Measurements from ENCODE around the gene PARVA.

The PARVA gene

GRCh38 chr11:12441231-12441861, 64.0 kb downstream of the PARVA start:
- H3K36me3 ChIP-seq (ENCODE audit: insufficient read depth, low read length) = no peaks in the 10 kb centered on the region; the same call in 1 of the 2 replicates
- no peak overlapping the region for H3K9ac ChIP-seq (ENCODE audit: low read depth, low read length)
- H3K9me3 ChIP-seq (ENCODE audit: control insufficient read depth, insufficient read depth, low read length) = peaks cover 11% of the 10 kb centered on the region
- peaks cover 8% of the 10 kb centered on the region; the same call in 1 of the 2 replicates for H3K4me1 ChIP-seq (ENCODE audit: insufficient read depth, low read length)

- Histone ChIP-seq H3K36me3 (ENCODE audit: insufficient read depth, low read length) (no peaks in the 10 kb centered on the region; the same call in 1 of the 2 replicates), H3K9me3 (ENCODE audit: control insufficient read depth, insufficient read depth, low read length) (peaks cover 11% of the 10 kb centered on the region)
Observed at GRCh38 chr11:12444601-12445000, 67.2 kb downstream of the PARVA start.

GRCh38 chr11:12445001-12445400, 67.6 kb downstream of the PARVA start:
- Histone ChIP-seq H3K36me3 (ENCODE audit: insufficient read depth, low read length) (no peaks in the 10 kb centered on the region; the same call in 1 of the 2 replicates), H3K4me1 (ENCODE audit: insufficient read depth, low read length) (no peaks in the 10 kb centered on the region), H3K9ac (ENCODE audit: low read depth, low read length) (no peak overlapping the region), H3K9me3 (ENCODE audit: control insufficient read depth, insufficient read depth, low read length) (peaks cover 9% of the 10 kb centered on the region)

More at GRCh38 chr11:12444601-12445000, 67.2 kb downstream of the PARVA start:
- H3K9ac ChIP-seq (ENCODE audit: low read depth, low read length) = no peak overlapping the region
- 0 out of 2 replicates have a peak, but pooled peaks cover 3% of the 10 kb centered on the region for H3K4me1 ChIP-seq (ENCODE audit: insufficient read depth, low read length)

GRCh38 chr11:12446863-12447262, 69.5 kb downstream of the PARVA start:
- no peaks in the 10 kb centered on the region for H3K4me1 ChIP-seq (ENCODE audit: insufficient read depth, low read length)
- no peaks in the 10 kb centered on the region; the same call in 1 of the 2 replicates for H3K36me3 ChIP-seq (ENCODE audit: insufficient read depth, low read length)
- no peaks in the 10 kb centered on the region for H3K9me3 ChIP-seq (ENCODE audit: control insufficient read depth, insufficient read depth, low read length)
- no peak overlapping the region for H3K9ac ChIP-seq (ENCODE audit: low read depth, low read length)

- no peak overlapping the region for H3K9ac ChIP-seq (ENCODE audit: low read depth, low read length)
- no peaks in the 10 kb centered on the region; the same call in 1 of the 2 replicates for H3K36me3 ChIP-seq (ENCODE audit: insufficient read depth, low read length)
- no peaks in the 10 kb centered on the region for H3K9me3 ChIP-seq (ENCODE audit: control insufficient read depth, insufficient read depth, low read length)
- peaks cover 7% of the 10 kb centered on the region; the same call in 1 of the 2 replicates for H3K4me1 ChIP-seq (ENCODE audit: insufficient read depth, low read length)
Observed at GRCh38 chr11:12448131-12448939, 71.0 kb downstream of the PARVA start.

GRCh38 chr11:12449961-12450715, 72.8 kb downstream of the PARVA start:
- Histone ChIP-seq H3K36me3 (ENCODE audit: insufficient read depth, low read length) (no peaks in the 10 kb centered on the region; the same call in 1 of the 2 replicates), H3K4me1 (ENCODE audit: insufficient read depth, low read length) (peaks cover 10% of the 10 kb centered on the region; the same call in 1 of the 2 replicates), H3K9me3 (ENCODE audit: control insufficient read depth, insufficient read depth, low read length) (no peaks in the 10 kb centered on the region), H3K9ac (ENCODE audit: low read depth, low read length) (no peak overlapping the region)

- H3K4me1 ChIP-seq (ENCODE audit: insufficient read depth, low read length) = peaks cover 10% of the 10 kb centered on the region; the same call in 1 of the 2 replicates
- no peaks in the 10 kb centered on the region for H3K36me3 ChIP-seq (ENCODE audit: insufficient read depth, low read length)
- no peak overlapping the region for H3K9ac ChIP-seq (ENCODE audit: low read depth, low read length)
- no peaks in the 10 kb centered on the region for H3K9me3 ChIP-seq (ENCODE audit: control insufficient read depth, insufficient read depth, low read length)
Observed at GRCh38 chr11:12451179-12451814, 73.9 kb downstream of the PARVA start.

GRCh38 chr11:12453243-12453642, 75.9 kb downstream of the PARVA start:
- Histone ChIP-seq H3K36me3 (ENCODE audit: insufficient read depth, low read length) (no peaks in the 10 kb centered on the region), H3K4me1 (ENCODE audit: insufficient read depth, low read length) (peaks cover 10% of the 10 kb centered on the region; the same call in 1 of the 2 replicates), H3K9me3 (ENCODE audit: control insufficient read depth, insufficient read depth, low read length) (no peaks in the 10 kb centered on the region), H3K9ac (ENCODE audit: low read depth, low read length) (no peak overlapping the region)

- H3K4me1 ChIP-seq (ENCODE audit: insufficient read depth, low read length) = peaks cover 10% of the 10 kb centered on the region; the same call in 1 of the 2 replicates
- no peaks in the 10 kb centered on the region for H3K36me3 ChIP-seq (ENCODE audit: insufficient read depth, low read length)
- no peaks in the 10 kb centered on the region for H3K9me3 ChIP-seq (ENCODE audit: control insufficient read depth, insufficient read depth, low read length)
- no peak overlapping the region for H3K9ac ChIP-seq (ENCODE audit: low read depth, low read length)
Observed at GRCh38 chr11:12454782-12455181, 77.4 kb downstream of the PARVA start.

GRCh38 chr11:12455938-12456337, 78.6 kb downstream of the PARVA start:
- no peaks in the 10 kb centered on the region for H3K9me3 ChIP-seq (ENCODE audit: control insufficient read depth, insufficient read depth, low read length)
- H3K4me1 ChIP-seq (ENCODE audit: insufficient read depth, low read length) = peaks cover 10% of the 10 kb centered on the region; the same call in 1 of the 2 replicates
- H3K36me3 ChIP-seq (ENCODE audit: insufficient read depth, low read length) = no peaks in the 10 kb centered on the region
- no peak overlapping the region for H3K9ac ChIP-seq (ENCODE audit: low read depth, low read length)

GRCh38 chr11:12456651-12457579, 79.5 kb downstream of the PARVA start:
- H3K9me3 ChIP-seq (ENCODE audit: control insufficient read depth, insufficient read depth, low read length) = no peaks in the 10 kb centered on the region
- no peak overlapping the region for H3K9ac ChIP-seq (ENCODE audit: low read depth, low read length)

GRCh38 chr11:12458042-12458441, 80.7 kb downstream of the PARVA start:
- H3K4me1 ChIP-seq (ENCODE audit: insufficient read depth, low read length) = peaks cover 6% of the 10 kb centered on the region; the same call in 1 of the 2 replicates
- H3K36me3 ChIP-seq (ENCODE audit: insufficient read depth, low read length) = no peaks in the 10 kb centered on the region
- H3K9me3 ChIP-seq (ENCODE audit: control insufficient read depth, insufficient read depth, low read length) = no peaks in the 10 kb centered on the region
- no peak overlapping the region for H3K9ac ChIP-seq (ENCODE audit: low read depth, low read length)

More at GRCh38 chr11:12456651-12457579, 79.5 kb downstream of the PARVA start:
- Histone ChIP-seq H3K4me1 (ENCODE audit: insufficient read depth, low read length) (peaks cover 10% of the 10 kb centered on the region; the same call in 1 of the 2 replicates), H3K36me3 (ENCODE audit: insufficient read depth, low read length) (no peaks in the 10 kb centered on the region)

GRCh38 chr11:12459374-12459773, 82.0 kb downstream of the PARVA start:
- no peaks in the 10 kb centered on the region for H3K36me3 ChIP-seq (ENCODE audit: insufficient read depth, low read length)
- H3K4me1 ChIP-seq (ENCODE audit: insufficient read depth, low read length) = no peaks in the 10 kb centered on the region
- H3K9me3 ChIP-seq (ENCODE audit: control insufficient read depth, insufficient read depth, low read length) = no peaks in the 10 kb centered on the region

More at GRCh38 chr11:12459374-12459773, 82.0 kb downstream of the PARVA start:
- H3K9ac ChIP-seq (ENCODE audit: low read depth, low read length) = no peak overlapping the region
